Caco-2 (cell line): ENCODE measurements around the gene KIAA0319L. TPM values are rescaled to one million over a fixed set of nuclear protein-coding genes. Genes with fewer than 3 reads are reported as not detected.

Source experiments
- BruUV-seq: library from RNA; stranded (reverse); fragments of 400-500 nt; replicated peaks from 2 replicates; lab custom pipeline; 2021; lab: Mats Ljungman, UMichigan
- CTCF ChIA-PET: fragments of 300-600 bp; sonication (Branson Sonifier 250); formaldehyde crosslinking; loops from one replicate; lab custom pipeline; 2022; ENCODE audit warnings: antibody characterized with exemption; lab: Charles Lee
- POLR2A ChIA-PET: fragments of 300-600 bp; sonication (Branson Sonifier 250); formaldehyde crosslinking; loops from one replicate; lab custom pipeline; 2022; ENCODE audit warnings: antibody characterized with exemption; lab: Charles Lee
- DNase-seq, 2 experiments: peaks; one replicate each; pipeline versions ENCODE4 v3.0.0 to v3.0.0-alpha.2; 2020 to 2022
- H3K27me3 ChIP-seq: replicated peaks from 2 replicates; pipeline ENCODE4 v1.6.0; 2011; ENCODE audit warnings: low read length; ENCODE audit not compliant: control insufficient read depth, insufficient read depth
- H3K36me3 ChIP-seq: 2 replicates; pipeline ENCODE4 v1.5.1; 2011; ENCODE audit warnings: low read length; ENCODE audit not compliant: control insufficient read depth, insufficient read depth
- H3K4me1 ChIP-seq: fragments of 250-450 bp; sonication (Bioruptor Pico); 2 replicates; pipeline ENCODE4 v1.5.1; 2020; ENCODE audit warnings: mild to moderate bottlenecking
- H3K4me3 ChIP-seq: 2 replicates; pipeline ENCODE4 v1.5.1; 2011; ENCODE audit warnings: low read depth, mild to moderate bottlenecking, control low read depth, low read length
- H3K9me3 ChIP-seq: fragments of 250-450 bp; sonication (Bioruptor Pico); 2 replicates; pipeline ENCODE4 v1.5.1; 2020; ENCODE audit warnings: mild to moderate bottlenecking, moderate library complexity
- H3K27ac Mint-ChIP-seq: one replicate; pipeline ENCODE4 v1.8.0; 2022; ENCODE audit warnings: mixed read lengths; ENCODE audit not compliant: unreplicated experiment
- H3K27me3 Mint-ChIP-seq: one replicate; pipeline ENCODE4 v1.8.0; 2022; ENCODE audit warnings: mixed read lengths; ENCODE audit not compliant: insufficient read depth, unreplicated experiment
- H3K36me3 Mint-ChIP-seq: one replicate; pipeline ENCODE4 v1.8.0; 2022; ENCODE audit warnings: mild to moderate bottlenecking, mixed read lengths; ENCODE audit not compliant: insufficient read depth, unreplicated experiment
- H3K4me1 Mint-ChIP-seq: one replicate; pipeline ENCODE4 v1.8.0; 2022; ENCODE audit warnings: low read depth, mixed read lengths; ENCODE audit not compliant: unreplicated experiment
- H3K4me3 Mint-ChIP-seq: one replicate; pipeline ENCODE4 v1.8.0; 2022; ENCODE audit warnings: mild to moderate bottlenecking, moderate library complexity, mixed read lengths; ENCODE audit not compliant: unreplicated experiment
- H3K9me3 Mint-ChIP-seq: one replicate; pipeline ENCODE4 v1.8.0; 2022; ENCODE audit warnings: mixed read lengths; ENCODE audit not compliant: unreplicated experiment
- CTCF ChIP-seq, 2 experiments: fragments of 200-600 bp in 1 of 2; IDR thresholded peaks; 1 replicate in 1 of 2; 2 replicates in 1 of 2; pipeline versions ENCODE4 v1.5.1 to v1.8.0; 2011 to 2022; ENCODE audit warnings: antibody characterized with exemption in 1 of 2, control low read depth in 1 of 2, inconsistent platforms in 1 of 2, low read depth in 1 of 2, low read length in 1 of 2, mild to moderate bottlenecking in 1 of 2, moderate library complexity in 1 of 2; ENCODE audit not compliant: insufficient read depth in 1 of 2, severe bottlenecking in 1 of 2, unreplicated experiment in 1 of 2
- intact Hi-C: fragments of 100-400 bp; cut with micrococcal nuclease; formaldehyde crosslinking; loops from one replicate; pipeline ENCODE4 v1.10.0; 2022; ENCODE audit not compliant: unreplicated experiment
- total RNA-seq: library from RNA; stranded (reverse); gene quantifications from 2 replicates; pipeline ENCODE4 v1.2.3, GENCODE V29; 2022

Gene KIAA0319L
- total RNA-seq, 1 experiment from 2014 or later, result 39.9 TPM

- Histone ChIP-seq H3K27me3 (no peaks in the 10 kb centered on the region), H3K9me3 (no peaks in the 10 kb centered on the region), H3K36me3 (no peaks in the 10 kb centered on the region), H3K4me1 (no peaks in the 10 kb centered on the region), H3K4me3 (no peak overlapping the region)
- peak; percentile 37 to 60 for TF ChIP-seq CTCF (IDR thresholded peaks at IDR 0.05; ENCODE audit: insufficient read depth in 1 of 2, low read depth in 1 of 2, low read length in 1 of 2, severe bottlenecking in 1 of 2, unreplicated experiment in 1 of 2)
- intact Hi-C loops, result loop anchor here (1.0 kb wide), 2 partner anchors 94 to 343 kb away; no protein-coding TSS in a partner anchor
- H3K27me3 Mint-ChIP-seq, result no peaks in the 10 kb centered on the region
- POLR2A ChIA-PET, result no interaction called here
- CTCF ChIA-PET, result interaction anchor here (1.1 to 1.8 kb wide), 2 partner anchors 20 to 94 kb away, joined by 3 to 16 read pairs; no protein-coding TSS in a partner anchor
- peak; percentile 56 to 66 for DNase-seq
- peaks cover 28% of the 10 kb centered on the region for H3K36me3 Mint-ChIP-seq
- no peaks in the 10 kb centered on the region for H3K9me3 Mint-ChIP-seq
- no peak overlapping the region for H3K27ac Mint-ChIP-seq
- H3K4me3 Mint-ChIP-seq, result no peak overlapping the region
- BruUV-seq, result no TSS peak
- peaks cover 8% of the 10 kb centered on the region for H3K4me1 Mint-ChIP-seq
Measured at GRCh38 chr1:35544976-35545375, 12.2 kb downstream of the KIAA0319L start.

- TF ChIP-seq CTCF (IDR thresholded peaks at IDR 0.05; ENCODE audit: insufficient read depth in 1 of 2, low read depth in 1 of 2, low read length in 1 of 2, severe bottlenecking in 1 of 2, unreplicated experiment in 1 of 2), result no peak
Measured at GRCh38 chr1:35539824-35540261, 17.4 kb downstream of the KIAA0319L start.

GRCh38 chr1:35539073-35539823 is 18.0 kb downstream of the KIAA0319L start:
- no peak overlapping the region for H3K4me3 ChIP-seq
- no peaks in the 10 kb centered on the region for H3K9me3 Mint-ChIP-seq
- H3K4me1 ChIP-seq, result no peaks in the 10 kb centered on the region
- ChIA-PET CTCF (no interaction called here), POLR2A (no interaction called here)
- DNase-seq, result no peak
- no peaks in the 10 kb centered on the region for H3K4me1 Mint-ChIP-seq
- no peaks in the 10 kb centered on the region for H3K36me3 ChIP-seq
- H3K4me3 Mint-ChIP-seq, result no peak overlapping the region
- intact Hi-C loops, result no loop called here
- no peak overlapping the region for H3K27ac Mint-ChIP-seq
- H3K27me3 ChIP-seq, result no peaks in the 10 kb centered on the region
- no peaks in the 10 kb centered on the region for H3K27me3 Mint-ChIP-seq
- TF ChIP-seq CTCF (IDR thresholded peaks at IDR 0.05; ENCODE audit: insufficient read depth in 1 of 2, low read depth in 1 of 2, low read length in 1 of 2, severe bottlenecking in 1 of 2, unreplicated experiment in 1 of 2), result no peak
- no TSS peak for BruUV-seq
- no peaks in the 10 kb centered on the region for H3K9me3 ChIP-seq
- peaks cover 19% of the 10 kb centered on the region for H3K36me3 Mint-ChIP-seq

More at GRCh38 chr1:35539824-35540261, 17.4 kb downstream of the KIAA0319L start:
- no peaks in the 10 kb centered on the region for H3K36me3 ChIP-seq
- no peak overlapping the region for H3K27ac Mint-ChIP-seq
- no peak overlapping the region for H3K4me3 Mint-ChIP-seq
- POLR2A ChIA-PET, result no interaction called here
- peaks cover 20% of the 10 kb centered on the region for H3K36me3 Mint-ChIP-seq
- no peaks in the 10 kb centered on the region for H3K27me3 ChIP-seq
- peaks cover 4% of the 10 kb centered on the region for H3K4me1 Mint-ChIP-seq
- no peak overlapping the region for H3K4me3 ChIP-seq
- CTCF ChIA-PET, result no interaction called here
- H3K9me3 Mint-ChIP-seq, result no peaks in the 10 kb centered on the region
- H3K27me3 Mint-ChIP-seq, result no peaks in the 10 kb centered on the region
- no peaks in the 10 kb centered on the region for H3K4me1 ChIP-seq
- no peak for DNase-seq
- intact Hi-C loops, result no loop called here
- BruUV-seq, result no TSS peak
- H3K9me3 ChIP-seq, result no peaks in the 10 kb centered on the region
